ENCODE results near the gene PPFIBP2. TPM values are rescaled to one million over a fixed set of nuclear protein-coding genes. Genes with fewer than 3 reads are reported as not detected.

PPFIBP2 gene
- total and polyA plus RNA-seq, 10 of the 15 experiments (the other 5 are each of a cell fraction or from before 2014, with no cell fraction given): 17.3 to 56.3 (median 39.2) TPM

DNA sequence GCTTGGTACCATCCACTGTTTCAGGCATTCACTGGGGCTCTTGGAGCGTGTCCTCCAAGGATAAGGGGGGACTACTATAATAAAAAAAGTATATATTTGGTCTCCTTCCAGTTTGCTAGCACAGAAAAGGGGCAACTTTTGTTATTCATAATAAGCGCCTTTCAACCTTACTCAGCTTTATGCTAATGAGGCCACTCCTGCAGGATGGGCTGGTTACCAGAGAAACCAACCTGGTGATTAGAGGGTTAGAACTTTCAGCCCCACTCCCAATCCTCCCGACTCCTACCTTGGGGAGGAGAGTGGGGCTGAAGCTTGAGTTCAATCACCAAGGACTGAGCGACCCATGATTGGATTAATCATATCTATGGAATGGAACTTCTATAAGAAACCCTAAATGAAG is 31.8 kb downstream of the PPFIBP2 start (continued):
- TF ChIP-seq HDAC2 (IDR thresholded peaks at IDR 0.05) (no peak), CEBPB (IDR thresholded peaks at IDR 0.05; ENCODE audit: borderline replicate concordance in 1 of 2, low read depth in 2 of 2, low read length in 2 of 2) (no peak), ATF7 (IDR thresholded peaks at IDR 0.05; ENCODE audit: low read depth) (no peak), CHD2 (IDR thresholded peaks at IDR 0.05; ENCODE audit: borderline replicate concordance, low read depth, low read length) (no peak), RFX5 (IDR thresholded peaks at IDR 0.05; ENCODE audit: low read depth, low read length) (no peak)

DNA sequence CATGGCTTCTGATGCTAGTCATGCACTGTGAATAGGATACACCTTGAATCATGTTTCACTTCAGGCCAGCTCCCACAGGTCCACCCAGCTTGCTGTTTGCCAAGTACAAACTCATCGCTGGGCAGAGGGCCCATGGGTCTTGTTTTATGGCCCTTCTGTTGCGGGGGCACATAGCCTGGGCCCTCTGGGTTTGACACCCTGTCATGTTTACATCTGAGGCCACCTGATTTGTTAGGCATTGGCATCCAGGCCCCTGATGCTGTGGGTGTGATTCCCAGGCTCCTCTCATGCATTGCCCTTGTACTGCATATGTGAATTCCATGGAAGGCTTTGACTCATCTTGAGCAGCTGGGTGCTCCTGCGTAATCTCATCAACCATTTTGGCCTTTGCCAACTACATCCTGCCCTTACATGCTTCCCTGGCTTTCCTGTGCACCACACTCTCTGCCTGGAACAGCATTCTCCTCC is 32.6 kb downstream of the PPFIBP2 start:
- WGBS (ENCODE audit: insufficient coverage, insufficient replicate concordance, low lambda C conversion rate, missing lambda C conversion rate): 100% methylated on average over 3 of the region's 3 CpGs
- peaks cover 7% of the 10 kb centered on the region for H3K4me1 ChIP-seq (ENCODE audit: control insufficient read depth, insufficient read depth, low read length)
- DNase-seq (ENCODE audit: low read depth, low spot score) (no peak), FAIRE-seq (no peak), ATAC-seq (no peak)
- POLR2A ChIA-PET: interaction anchor here (1.4 kb wide), 1 partner anchor 25 kb away, joined by 3 read pairs; no protein-coding TSS in a partner anchor
- RAD21 ChIA-PET (ENCODE audit: unreplicated experiment): interaction anchor here (6.3 kb wide), 1 partner anchor 34 kb away, joined by 46 read pairs; the partner anchor contains the start of gene PPFIBP2
- no peak overlapping the region for H2AFZ ChIP-seq (ENCODE audit: control insufficient read depth, low read depth, low read length)
- SMC1A ChIA-PET (ENCODE audit: uncharacterized antibody, unreplicated experiment): interaction anchor here (1.0 to 7.8 kb wide), 3 partner anchors 12 to 32 kb away, joined by 3 to 60 read pairs (median 5); partner anchors contain the start of gene PPFIBP2
- CTCF ChIA-PET: interaction anchor here (4.0 to 4.4 kb wide), 2 partner anchors 30 to 34 kb away, joined by 21 to 33 read pairs; partner anchors contain the start of gene PPFIBP2
- H3K4me3 ChIP-seq: no peak overlapping the region
- no peaks in the 10 kb centered on the region for H3K9me3 ChIP-seq (replicated peaks; ENCODE audit: control insufficient read depth, insufficient read depth, low read length)
- no peak overlapping the region for H3K9ac ChIP-seq (ENCODE audit: control insufficient read depth, insufficient read depth, low read length)
- H3K4me2 ChIP-seq (ENCODE audit: control insufficient read depth, insufficient read depth): no peak overlapping the region
- intact Hi-C loops (cut with micrococcal nuclease; ENCODE audit: unreplicated experiment): no loop called here
- peaks cover 4 to 11% of the 10 kb centered on the region in 2 experiments; a peak in 3 of 4 replicates for H3K36me3 ChIP-seq (ENCODE audit: control insufficient read depth in 2 of 2, insufficient read depth in 2 of 2, low read length in 1 of 2)
- no peak overlapping the region for H3K27ac ChIP-seq (ENCODE audit: control insufficient read depth, insufficient read depth)
- in situ Hi-C loops (cut with MboI): no loop called here
- BruUV-seq (replicated peaks): no TSS peak
- no peaks in the 10 kb centered on the region; the same call in none of the 2 replicates for H4K20me1 ChIP-seq (ENCODE audit: control insufficient read depth, insufficient read depth)
- peaks cover 66% of the 10 kb centered on the region for H3K79me2 ChIP-seq (ENCODE audit: control insufficient read depth, insufficient read depth, low read length)
- H3K27me3 ChIP-seq (replicated peaks in 1 of 2; ENCODE audit: control insufficient read depth in 2 of 2, insufficient read depth in 2 of 2, low read length in 1 of 2): no peaks in the 10 kb centered on the region
- no peak for TF ChIP-seq ZSCAN29 (IDR thresholded peaks at IDR 0.05)
- TF ChIP-seq CBX5 (IDR thresholded peaks at IDR 0.05; ENCODE audit: low read depth): no peak
- no peak for TF ChIP-seq HDAC2 (IDR thresholded peaks at IDR 0.05)
- TF ChIP-seq ETV6 (conservative IDR thresholded peaks at IDR 0.05 in 1 of 2, IDR thresholded peaks at IDR 0.05 in 1 of 2; ENCODE audit: borderline replicate concordance in 1 of 2, low read depth in 1 of 2): no peak
- TF ChIP-seq IRF4 (IDR thresholded peaks at IDR 0.05; ENCODE audit: low read depth, low read length): no peak
- no peak for TF ChIP-seq HCFC1 (IDR thresholded peaks at IDR 0.05; ENCODE audit: low read length)
- TF ChIP-seq SIX5 (IDR thresholded peaks at IDR 0.05; ENCODE audit: low read depth, low read length, severe bottlenecking): no peak
- no peak for TF ChIP-seq YY1 (IDR thresholded peaks at IDR 0.05; ENCODE audit: low read depth, low read length)
- no peak for TF ChIP-seq ZZZ3 (IDR thresholded peaks at IDR 0.05; ENCODE audit: control insufficient read depth, insufficient read length, low read depth)
- no peak for TF ChIP-seq SUPT20H (IDR thresholded peaks at IDR 0.05; ENCODE audit: borderline replicate concordance, control insufficient read depth, low read depth, low read length)
- TF ChIP-seq, protein P1, sequence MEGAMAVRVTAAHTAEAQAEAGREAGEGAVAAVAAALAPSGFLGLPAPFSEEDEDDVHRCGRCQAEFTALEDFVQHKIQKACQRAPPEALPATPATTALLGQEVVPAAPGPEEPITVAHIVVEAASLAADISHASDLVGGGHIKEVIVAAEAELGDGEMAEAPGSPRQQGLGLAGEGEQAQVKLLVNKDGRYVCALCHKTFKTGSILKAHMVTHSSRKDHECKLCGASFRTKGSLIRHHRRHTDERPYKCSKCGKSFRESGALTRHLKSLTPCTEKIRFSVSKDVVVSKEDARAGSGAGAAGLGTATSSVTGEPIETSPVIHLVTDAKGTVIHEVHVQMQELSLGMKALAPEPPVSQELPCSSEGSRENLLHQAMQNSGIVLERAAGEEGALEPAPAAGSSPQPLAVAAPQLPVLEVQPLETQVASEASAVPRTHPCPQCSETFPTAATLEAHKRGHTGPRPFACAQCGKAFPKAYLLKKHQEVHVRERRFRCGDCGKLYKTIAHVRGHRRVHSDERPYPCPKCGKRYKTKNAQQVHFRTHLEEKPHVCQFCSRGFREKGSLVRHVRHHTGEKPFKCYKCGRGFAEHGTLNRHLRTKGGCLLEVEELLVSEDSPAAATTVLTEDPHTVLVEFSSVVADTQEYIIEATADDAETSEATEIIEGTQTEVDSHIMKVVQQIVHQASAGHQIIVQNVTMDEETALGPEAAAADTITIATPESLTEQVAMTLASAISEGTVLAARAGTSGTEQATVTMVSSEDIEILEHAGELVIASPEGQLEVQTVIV (IDR thresholded peaks at IDR 0.05; ENCODE audit: borderline replicate concordance, partially characterized antibody): no peak
- TF ChIP-seq, protein P2, sequence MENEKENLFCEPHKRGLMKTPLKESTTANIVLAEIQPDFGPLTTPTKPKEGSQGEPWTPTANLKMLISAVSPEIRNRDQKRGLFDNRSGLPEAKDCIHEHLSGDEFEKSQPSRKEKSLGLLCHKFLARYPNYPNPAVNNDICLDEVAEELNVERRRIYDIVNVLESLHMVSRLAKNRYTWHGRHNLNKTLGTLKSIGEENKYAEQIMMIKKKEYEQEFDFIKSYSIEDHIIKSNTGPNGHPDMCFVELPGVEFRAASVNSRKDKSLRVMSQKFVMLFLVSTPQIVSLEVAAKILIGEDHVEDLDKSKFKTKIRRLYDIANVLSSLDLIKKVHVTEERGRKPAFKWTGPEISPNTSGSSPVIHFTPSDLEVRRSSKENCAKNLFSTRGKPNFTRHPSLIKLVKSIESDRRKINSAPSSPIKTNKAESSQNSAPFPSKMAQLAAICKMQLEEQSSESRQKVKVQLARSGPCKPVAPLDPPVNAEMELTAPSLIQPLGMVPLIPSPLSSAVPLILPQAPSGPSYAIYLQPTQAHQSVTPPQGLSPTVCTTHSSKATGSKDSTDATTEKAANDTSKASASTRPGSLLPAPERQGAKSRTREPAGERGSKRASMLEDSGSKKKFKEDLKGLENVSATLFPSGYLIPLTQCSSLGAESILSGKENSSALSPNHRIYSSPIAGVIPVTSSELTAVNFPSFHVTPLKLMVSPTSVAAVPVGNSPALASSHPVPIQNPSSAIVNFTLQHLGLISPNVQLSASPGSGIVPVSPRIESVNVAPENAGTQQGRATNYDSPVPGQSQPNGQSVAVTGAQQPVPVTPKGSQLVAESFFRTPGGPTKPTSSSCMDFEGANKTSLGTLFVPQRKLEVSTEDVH (IDR thresholded peaks at IDR 0.05; ENCODE audit: low read depth, partially characterized antibody): no peak
- no peak for TF ChIP-seq ZNF384 (IDR thresholded peaks at IDR 0.05; ENCODE audit: borderline replicate concordance, low read depth, low read length)
- no peak for TF ChIP-seq RB1 (IDR thresholded peaks at IDR 0.05; ENCODE audit: borderline replicate concordance)
- TF ChIP-seq NBN (IDR thresholded peaks at IDR 0.05): no peak

Measured in GM12878 (cell line).